HL-60 (cell line): Measurements from ENCODE around the gene ERFE.

Experiments used
- DNase-seq, 2 experiments: peaks; one replicate each; pipeline ENCODE4 v3.0.0-alpha.2; 2010 to 2020; ENCODE audit warnings: low read depth in 1 of 2, low spot score in 1 of 2
- H3K27ac ChIP-seq: fragments of 250-450 bp; sonication (Bioruptor Pico); replicated peaks from 2 replicates; pipeline ENCODE4 v1.5.1; 2020; ENCODE audit warnings: mild to moderate bottlenecking, moderate library complexity
- H3K27me3 ChIP-seq: fragments of 250-450 bp; sonication (Bioruptor Pico); 2 replicates; pipeline ENCODE4 v1.5.1; 2021; ENCODE audit warnings: mild to moderate bottlenecking, moderate library complexity; ENCODE audit not compliant: insufficient read depth, poor library complexity, severe bottlenecking
- H3K4me3 ChIP-seq: replicated peaks from 2 replicates; pipeline ENCODE4 v1.5.1; 2011; ENCODE audit warnings: mild to moderate bottlenecking, control low read depth, low read length; ENCODE audit not compliant: insufficient read depth
- CTCF ChIP-seq: IDR thresholded peaks from one replicate; pipeline ENCODE4 v1.5.1; 2011; ENCODE audit warnings: low read length, control low read depth, inconsistent platforms; ENCODE audit not compliant: insufficient read depth
- GABPA ChIP-seq: IDR thresholded peaks from 2 replicates; pipeline ENCODE4 v1.6.1; 2012; ENCODE audit warnings: low read depth
- POLR2AphosphoS5 ChIP-seq: IDR thresholded peaks from 2 replicates; pipeline ENCODE4 v1.6.1; 2012; ENCODE audit warnings: low read depth
- REST ChIP-seq: IDR thresholded peaks from 2 replicates; pipeline ENCODE4 v1.6.1; 2012; ENCODE audit warnings: low read depth; ENCODE audit not compliant: insufficient replicate concordance
- SPI1 ChIP-seq: IDR thresholded peaks from 2 replicates; pipeline ENCODE4 v1.6.1; 2012; ENCODE audit warnings: low read depth, mild to moderate bottlenecking, borderline replicate concordance

ERFE gene

GRCh38 chr2:238137885-238138284, 20.9 kb upstream of the ERFE start:
- Histone ChIP-seq H3K4me3 (no peak overlapping the region), H3K27ac (no peak overlapping the region; the same call in 1 of the 2 replicates), H3K27me3 (no peaks in the 10 kb centered on the region)
- no peak for TF ChIP-seq REST
- TF ChIP-seq POLR2AphosphoS5, result no peak
- TF ChIP-seq CTCF, result no peak
- no peak for TF ChIP-seq GABPA
- TF ChIP-seq SPI1, result no peak
- DNase-seq, result no peak

GRCh38 chr2:238138331-238139195, 20.2 kb upstream of the ERFE start, which contains the start of gene KLHL30:
Gene KLHL30, plus strand, starts transcription at chr2:238138668. Its CDS starts 2,087 bp downstream, at chr2:238140755.
- no peak within 1 kb of the TSS for H3K4me3 ChIP-seq
- no peaks in the 10 kb centered on the region for H3K27me3 ChIP-seq
- DNase-seq, result no peak
- no peak within 1 kb of the TSS; the same call in 1 of the 2 replicates for H3K27ac ChIP-seq
- TF ChIP-seq POLR2AphosphoS5 (no peak), GABPA (no peak), CTCF (no peak), REST (no peak), SPI1 (no peak)

GRCh38 chr2:238139196-238140039, 19.4 kb upstream of the ERFE start:
- Histone ChIP-seq H3K27ac (no peak overlapping the region), H3K27me3 (no peaks in the 10 kb centered on the region), H3K4me3 (no peak overlapping the region)
- no peak for DNase-seq
- TF ChIP-seq CTCF, result peak; percentile 35
- TF ChIP-seq GABPA, result no peak
